ENCODE results near the gene MRPL46.

GRCh38 chr15:88441076-88441730 lies 26.0 kb downstream of the MRPL46 start:
- TF ChIP-seq CTCF (conservative IDR thresholded peaks at IDR 0.05 in 1 of 2, IDR thresholded peaks at IDR 0.05 in 1 of 2; ENCODE audit: extremely low read depth in 1 of 2, insufficient read depth in 1 of 2, low read depth in 1 of 2, low read length in 2 of 2) (no peak), EZH2 (IDR thresholded peaks at IDR 0.05; ENCODE audit: borderline replicate concordance, low read length) (no peak)

Measured in mammary epithelial cell (primary cell).